ENCODE data around the gene FLOT1. TPM values are rescaled to one million over a fixed set of nuclear protein-coding genes. Genes with fewer than 3 reads are reported as not detected.
A peak's percentile ranks its signal among the peaks of the same experiment; 100 is the strongest.

FLOT1 gene
- total and polyA plus RNA-seq, 9 of the 15 experiments (the other 6 are each of a cell fraction or from before 2014, with no cell fraction given) = 11.7 to 149 (median 118) TPM

- TF ChIP-seq GTF2A2 (tag; IDR thresholded peaks at IDR 0.05) (no peak), HNRNPK (IDR thresholded peaks at IDR 0.05; ENCODE audit: low read depth, low read length, poor library complexity, severe bottlenecking) (no peak), MXD1 (CRISPR knock-in tag; IDR thresholded peaks at IDR 0.05; ENCODE audit: borderline replicate concordance, poor library complexity, severe bottlenecking) (no peak), DNMT1 (IDR thresholded peaks at IDR 0.05) (no peak), MTA2 (IDR thresholded peaks at IDR 0.05; ENCODE audit: low read depth) (no peak), ZNF436 (CRISPR knock-in tag; IDR thresholded peaks at IDR 0.05) (no peak), ZNF740 (CRISPR knock-in tag; IDR thresholded peaks at IDR 0.05) (no peak), ZNF740 (tag; IDR thresholded peaks at IDR 0.05) (no peak), RBM34 (IDR thresholded peaks at IDR 0.05; ENCODE audit: borderline replicate concordance, insufficient read depth, low read length) (no peak), MEF2D (tag; conservative IDR thresholded peaks at IDR 0.05; ENCODE audit: low read depth) (no peak), NRF1 (conservative IDR thresholded peaks at IDR 0.05 in 1 of 2, IDR thresholded peaks at IDR 0.05 in 1 of 2) (no peak), ATF3 (IDR thresholded peaks at IDR 0.05) (0 out of 2 replicates have a peak, but pooled peaks have one; percentile 3), ATF3 (CRISPR knock-in tag; conservative IDR thresholded peaks at IDR 0.05) (no peak), AFF4 (CRISPR knock-in tag; IDR thresholded peaks at IDR 0.05) (0 out of 2 replicates have a peak, but pooled peaks have one; percentile 7), HDGF (IDR thresholded peaks at IDR 0.05) (0 out of 2 replicates have a peak, but pooled peaks have one; percentile 1), SNRNP70 (optimal IDR thresholded peaks at IDR 0.05; ENCODE audit: low read depth, low read length) (no peak)
These were observed 23.1 kb downstream of the FLOT1 start (continued) for GRCh38 chr6:30719356-30719755.
